Fibroblast of lung (primary cell): Measurements from ENCODE around the gene MTHFSD. TPM values are rescaled to one million over a fixed set of nuclear protein-coding genes. Genes with fewer than 3 reads are reported as not detected.
A peak's percentile ranks its signal among the peaks of the same experiment; 100 is the strongest.

Experiments
- DNase-seq, 2 donors: peaks; one replicate each; pipeline versions ENCODE4 v3.0.0 to v3.0.0-alpha.2; 2010; ENCODE audit warnings: low read depth in 2 of 2
- H2AFZ ChIP-seq: 2 replicates; pipeline ENCODE4 v1.5.1; 2012; ENCODE audit warnings: low read length, control low read depth, inconsistent platforms
- H3K27ac ChIP-seq: 2 replicates; pipeline ENCODE4 v1.5.1; 2011; ENCODE audit warnings: low read length, control low read depth; ENCODE audit not compliant: insufficient read depth
- H3K27me3 ChIP-seq: 2 replicates; pipeline ENCODE4 v1.5.1; 2011; ENCODE audit warnings: mild to moderate bottlenecking, low read length; ENCODE audit not compliant: control insufficient read depth, insufficient read depth
- H3K36me3 ChIP-seq: 2 replicates; pipeline ENCODE4 v1.5.1; 2011; ENCODE audit warnings: low read length; ENCODE audit not compliant: control insufficient read depth, insufficient read depth
- H3K4me1 ChIP-seq: 2 replicates; pipeline ENCODE4 v1.5.1; 2011; ENCODE audit warnings: low read length; ENCODE audit not compliant: control insufficient read depth, insufficient read depth; ENCODE audit errors: extremely low read depth
- H3K4me2 ChIP-seq: 2 replicates; pipeline ENCODE4 v1.5.1; 2011; ENCODE audit warnings: low read length, control low read depth; ENCODE audit not compliant: insufficient read depth; ENCODE audit errors: extremely low read depth
- H3K4me3 ChIP-seq, 4 experiments: fragments of 200-600 bp in 1 of 4; sonication (generic) in 1 of 4; replicated peaks in 1 of 4; 2 replicates each; pipeline ENCODE4 v1.5.1; 2011 to 2016; ENCODE audit warnings: low read length in 4 of 4, low read depth in 3 of 4, mild to moderate bottlenecking in 3 of 4, control low read depth in 2 of 4, inconsistent platforms in 1 of 4, mixed read lengths in 1 of 4; ENCODE audit not compliant: insufficient read depth in 1 of 4; ENCODE audit errors: control extremely low read depth in 1 of 4
- H3K79me2 ChIP-seq: 2 replicates; pipeline ENCODE4 v1.5.1; 2012; ENCODE audit warnings: mild to moderate bottlenecking, low read length, inconsistent platforms; ENCODE audit not compliant: control insufficient read depth, insufficient read depth
- H3K9ac ChIP-seq: 2 replicates; pipeline ENCODE4 v1.5.1; 2011; ENCODE audit warnings: mild to moderate bottlenecking, low read length, control low read depth; ENCODE audit not compliant: insufficient read depth
- H3K9me3 ChIP-seq: 2 replicates; pipeline ENCODE4 v1.5.1; 2012; ENCODE audit warnings: low read depth, low read length; ENCODE audit not compliant: control insufficient read depth, insufficient read depth
- H4K20me1 ChIP-seq: 2 replicates; pipeline ENCODE4 v1.5.1; 2011; ENCODE audit warnings: low read length; ENCODE audit not compliant: control insufficient read depth, insufficient read depth; ENCODE audit errors: extremely low read depth
- CTCF ChIP-seq, 2 donors: IDR thresholded peaks in 1 of 2; conservative IDR thresholded peaks in 1 of 2; 1 replicate in 1 of 2; 2 replicates in 1 of 2; pipeline ENCODE4 v1.5.1; 2011 to 2012; ENCODE audit warnings: low read length in 2 of 2, control low read depth in 1 of 2, inconsistent platforms in 1 of 2, low read depth in 1 of 2, mild to moderate bottlenecking in 1 of 2
- EZH2 ChIP-seq: IDR thresholded peaks from 2 replicates; pipeline ENCODE4 v1.5.1; 2012; ENCODE audit warnings: low read length, control low read depth, mild to moderate bottlenecking; ENCODE audit errors: missing control alignments
- polyA plus RNA-seq, 2 donors: library from polyadenylated mRNA; depleted of rRNA in 1 of 2; stranded (reverse) in 1 of 2; unstranded in 1 of 2; fragments of >200 nt; gene quantifications; 2 replicates each; pipeline ENCODE4 v1.2.1, GENCODE V29; 2011 to 2012; ENCODE audit warnings: missing spikeins in 1 of 2
- total RNA-seq: library from RNA; depleted of rRNA; stranded (reverse); fragments of >200 nt; gene quantifications from 2 replicates; pipeline ENCODE4 v1.2.1, GENCODE V29; 2014

The MTHFSD gene
- total and polyA plus RNA-seq, 2 donors (not counting 1 experiment from before 2014, with no cell fraction given) = 13.1 to 19.3 TPM

- H3K79me2 ChIP-seq = peaks cover 29% of the 10 kb centered on the region
- peak overlapping the region; percentile 36 for H2AFZ ChIP-seq
- no peaks in the 10 kb centered on the region for H3K9me3 ChIP-seq
- no peaks in the 10 kb centered on the region for H3K27me3 ChIP-seq
- TF ChIP-seq EZH2 (no peak), CTCF (conservative IDR thresholded peaks at IDR 0.05 in 1 of 2, IDR thresholded peaks at IDR 0.05 in 1 of 2; ENCODE audit: low read depth in 1 of 2, low read length in 2 of 2) (no peak)
- H3K4me1 ChIP-seq = peaks cover 45% of the 10 kb centered on the region
- H4K20me1 ChIP-seq = no peaks in the 10 kb centered on the region
- peak overlapping the region; percentile 97 for H3K27ac ChIP-seq
- peak; percentile 91 to 92 for DNase-seq
- peak overlapping the region in 2 of 4 experiments; percentile 12 to 14 for H3K4me3 ChIP-seq
- peaks cover 4% of the 10 kb centered on the region for H3K36me3 ChIP-seq
- H3K4me2 ChIP-seq = peak overlapping the region; percentile 83
- peak overlapping the region; percentile 54 for H3K9ac ChIP-seq
These were observed 31.0 kb upstream of the MTHFSD start for GRCh38 chr16:86585821-86586611.

- DNase-seq = peak; percentile 69 to 82
- TF ChIP-seq EZH2 (no peak), CTCF (conservative IDR thresholded peaks at IDR 0.05 in 1 of 2, IDR thresholded peaks at IDR 0.05 in 1 of 2; ENCODE audit: low read depth in 1 of 2, low read length in 2 of 2) (no peak)
- peaks cover 38% of the 10 kb centered on the region for H3K4me1 ChIP-seq
- H3K27me3 ChIP-seq = no peaks in the 10 kb centered on the region
- peak overlapping the region in 1 of 4 experiments; percentile 14 for H3K4me3 ChIP-seq
- no peaks in the 10 kb centered on the region for H3K9me3 ChIP-seq
- no peaks in the 10 kb centered on the region for H4K20me1 ChIP-seq
- peak overlapping the region; percentile 54 for H3K9ac ChIP-seq
- peak overlapping the region; percentile 83 for H3K4me2 ChIP-seq
- peak overlapping the region; percentile 97 for H3K27ac ChIP-seq
- peaks cover 39% of the 10 kb centered on the region for H3K79me2 ChIP-seq
- peaks cover 4% of the 10 kb centered on the region for H3K36me3 ChIP-seq
- H2AFZ ChIP-seq = no peak overlapping the region
These were observed 30.0 kb upstream of the MTHFSD start for GRCh38 chr16:86584726-86585721.
